H1 (cell line): ENCODE results near the gene KRT37. TPM values are rescaled to one million over a fixed set of nuclear protein-coding genes. Genes with fewer than 3 reads are reported as not detected.

Experiments used
- CTCF ChIA-PET: fragments of 300-600 bp; sonication (Branson Sonifier 250); formaldehyde crosslinking; loops from one replicate; lab custom pipeline; 2021; ENCODE audit not compliant: partially characterized antibody; lab: Charles Lee
- POLR2A ChIA-PET: fragments of 300-600 bp; sonication (Branson Sonifier 250); formaldehyde crosslinking; loops from one replicate; lab custom pipeline; 2021; ENCODE audit warnings: inconsistent platforms; ENCODE audit not compliant: partially characterized antibody; lab: Charles Lee
- DNase-seq, 2 experiments: peaks; one replicate each; pipeline versions ENCODE4 v3.0.0 to v3.0.0-alpha.2; 2010 to 2022; ENCODE audit warnings: low spot score in 2 of 2, low read depth in 1 of 2, mixed read lengths in 1 of 2
- FAIRE-seq: peaks from 2 replicates; lab custom pipeline; 2011; peaks lifted over from hg19 to GRCh38; lab: Jason Lieb, UNC
- H2AFZ ChIP-seq: 2 replicates; pipeline ENCODE4 v1.8.1; 2012; ENCODE audit warnings: low read length, inconsistent platforms
- H2AK5ac ChIP-seq: 2 replicates; pipeline ENCODE4 v1.6.1; 2013; ENCODE audit warnings: low read depth, low read length
- H2BK120ac ChIP-seq: replicated peaks from 2 replicates; pipeline ENCODE3; 2013; ENCODE audit warnings: low read depth, low read length, inconsistent platforms
- H2BK12ac ChIP-seq: 2 replicates; pipeline ENCODE4 v1.6.1; 2013; ENCODE audit warnings: low read depth, low read length
- H2BK15ac ChIP-seq: 2 replicates; pipeline ENCODE4 v1.6.1; 2013; ENCODE audit warnings: low read length
- H2BK20ac ChIP-seq: 2 replicates; pipeline ENCODE4 v1.6.1; 2013; ENCODE audit warnings: low read length
- H2BK5ac ChIP-seq: 2 replicates; pipeline ENCODE4 v1.6.1; 2013; ENCODE audit warnings: low read depth, low read length
- H3K14ac ChIP-seq: 2 replicates; pipeline ENCODE4 v1.6.1; 2013; ENCODE audit warnings: inconsistent platforms; ENCODE audit not compliant: insufficient read length
- H3K18ac ChIP-seq: 2 replicates; pipeline ENCODE4 v1.6.1; 2013; ENCODE audit warnings: low read length; ENCODE audit errors: extremely low read depth
- H3K23ac ChIP-seq: 2 replicates; pipeline ENCODE4 v1.6.1; 2013; ENCODE audit warnings: inconsistent platforms; ENCODE audit not compliant: insufficient read length
- H3K23me2 ChIP-seq: 2 replicates; pipeline ENCODE4 v1.6.1; 2013; ENCODE audit warnings: low read depth, low read length
- H3K27ac ChIP-seq: 2 replicates; pipeline ENCODE4 v1.6.1; 2011; ENCODE audit warnings: low read depth, low read length, inconsistent platforms
- H3K27me3 ChIP-seq, 4 experiments: replicated peaks in 1 of 4; 1 replicate in 1 of 4; 2 replicates in 3 of 4; pipeline versions ENCODE4 v1.6.1 to v1.8.1; 2011 to 2013; ENCODE audit warnings: low read length in 3 of 4, mild to moderate bottlenecking in 3 of 4, inconsistent platforms in 2 of 4, mixed read lengths in 2 of 4, moderate library complexity in 1 of 4; ENCODE audit not compliant: control insufficient read depth in 3 of 4, insufficient read depth in 3 of 4; ENCODE audit errors: extremely low read depth in 1 of 4
- H3K36me3 ChIP-seq, 4 experiments: 2 replicates each; pipeline versions ENCODE4 v1.6.1 to v1.8.1; 2011 to 2013; ENCODE audit warnings: mild to moderate bottlenecking in 4 of 4, low read length in 3 of 4, moderate library complexity in 2 of 4, control low read depth in 1 of 4, inconsistent platforms in 1 of 4; ENCODE audit not compliant: insufficient read depth in 4 of 4, control insufficient read depth in 2 of 4
- H3K4ac ChIP-seq: replicated peaks from 2 replicates; pipeline ENCODE3; 2013; ENCODE audit warnings: low read length, low read depth, mixed read lengths, inconsistent platforms; ENCODE audit not compliant: insufficient read length
- H3K4me1 ChIP-seq, 4 experiments: replicated peaks in 1 of 4; 1 replicate in 1 of 4; 2 replicates in 3 of 4; pipeline versions ENCODE4 v1.6.1 to v1.8.1; 2011 to 2013; ENCODE audit warnings: low read length in 3 of 4, inconsistent platforms in 2 of 4, mixed read lengths in 1 of 4; ENCODE audit not compliant: insufficient read depth in 4 of 4, control insufficient read depth in 3 of 4
- H3K4me2 ChIP-seq, 2 experiments: 2 replicates each; pipeline versions ENCODE4 v1.6.1 to v1.8.1; 2011 to 2013; ENCODE audit warnings: low read depth in 2 of 2, low read length in 2 of 2, control low read depth in 1 of 2, inconsistent platforms in 1 of 2, mild to moderate bottlenecking in 1 of 2; ENCODE audit not compliant: insufficient read depth in 1 of 2
- H3K4me3 ChIP-seq, 4 experiments: fragments of 200-600, 300-600 bp in 1 of 4; sonication (generic), shearing (Covaris generic), sonication (Bioruptor Twin) in 1 of 4; 2 replicates each; pipeline versions ENCODE4 v1.5.1 to v1.8.1; 2011 to 2016; ENCODE audit warnings: low read length in 4 of 4, low read depth in 3 of 4, control low read depth in 2 of 4, inconsistent platforms in 2 of 4, mild to moderate bottlenecking in 2 of 4, mixed read lengths in 1 of 4, moderate library complexity in 1 of 4; ENCODE audit not compliant: insufficient read depth in 2 of 4; ENCODE audit errors: extremely low read depth in 1 of 4
- H3K56ac ChIP-seq: replicated peaks from 2 replicates; pipeline ENCODE3; 2013; ENCODE audit warnings: low read depth, mild to moderate bottlenecking, mixed read lengths, low read length, inconsistent platforms; ENCODE audit not compliant: insufficient read length
- H3K79me1 ChIP-seq: 2 replicates; pipeline ENCODE4 v1.6.1; 2013; ENCODE audit warnings: low read depth, low read length, control low read depth
- H3K79me2 ChIP-seq, 2 experiments: 2 replicates each; pipeline versions ENCODE4 v1.6.1 to v1.8.1; 2012 to 2013; ENCODE audit warnings: low read length in 2 of 2, mild to moderate bottlenecking in 2 of 2, inconsistent platforms in 1 of 2; ENCODE audit not compliant: insufficient read depth in 2 of 2, control insufficient read depth in 1 of 2
- H3K9ac ChIP-seq, 4 experiments: replicated peaks in 1 of 4; 1 replicate in 1 of 4; 2 replicates in 3 of 4; pipeline versions ENCODE4 v1.6.1 to v1.8.1; 2011 to 2013; ENCODE audit warnings: low read depth in 3 of 4, low read length in 3 of 4, control low read depth in 2 of 4, mild to moderate bottlenecking in 2 of 4, moderate library complexity in 2 of 4, inconsistent platforms in 1 of 4; ENCODE audit errors: extremely low read depth in 1 of 4
- H3K9me3 ChIP-seq, 2 experiments: 2 replicates each; pipeline versions ENCODE4 v1.6.1 to v1.8.1; 2012 to 2013; ENCODE audit warnings: mild to moderate bottlenecking in 2 of 2, moderate library complexity in 2 of 2, control low read depth in 1 of 2, inconsistent platforms in 1 of 2, low read depth in 1 of 2, low read length in 1 of 2, mixed read lengths in 1 of 2; ENCODE audit not compliant: insufficient read depth in 2 of 2
- H4K20me1 ChIP-seq, 2 experiments: replicated peaks in 1 of 2; 2 replicates each; pipeline versions ENCODE3 to v1.8.1; 2011 to 2013; ENCODE audit warnings: inconsistent platforms in 2 of 2, low read length in 2 of 2, mild to moderate bottlenecking in 1 of 2; ENCODE audit not compliant: insufficient read depth in 2 of 2, control insufficient read depth in 1 of 2
- H4K5ac ChIP-seq: 2 replicates; pipeline ENCODE4 v1.6.1; 2013; ENCODE audit warnings: low read length, low read depth, mixed read lengths, inconsistent platforms; ENCODE audit not compliant: insufficient read length
- H4K8ac ChIP-seq: 2 replicates; pipeline ENCODE4 v1.8.0; 2013; ENCODE audit warnings: mild to moderate bottlenecking, moderate library complexity, low read length, inconsistent platforms; ENCODE audit not compliant: insufficient read depth; ENCODE audit errors: extremely low read depth
- H4K91ac ChIP-seq: replicated peaks from 2 replicates; pipeline ENCODE3; 2013; ENCODE audit warnings: low read length, mixed read lengths, inconsistent platforms; ENCODE audit not compliant: insufficient read length
- SIX5 ChIP-seq: IDR thresholded peaks from 2 replicates; pipeline ENCODE4 v1.6.1; 2011; ENCODE audit warnings: mild to moderate bottlenecking, low read depth, low read length
- WGBS, 2 experiments: shearing (Covaris generic) in 1 of 2; methylation state at CpG; one replicate each; pipeline versions ENCODE4 v1.1.6 to v1.1.7; 2013 to 2015; ENCODE audit warnings: low lambda C conversion rate in 2 of 2, mixed read lengths in 2 of 2, inconsistent platforms in 1 of 2, low coverage in 1 of 2, missing lambda C conversion rate in 1 of 2; ENCODE audit not compliant: insufficient replicate concordance in 2 of 2, insufficient coverage in 1 of 2, insufficient read length in 1 of 2; ENCODE audit errors: extremely low coverage in 1 of 2, missing lambda C conversion rate in 1 of 2; 5-methylcytosine and 5-hydroxymethylcytosine counted together
- polyA plus RNA-seq, 7 experiments: library from polyadenylated mRNA; depleted of rRNA in 3 of 7; stranded (reverse) in 5 of 7; unstranded in 2 of 7; fragments of >200 nt in 5 of 7; fragments of 200-250 nt in 2 of 7; gene quantifications; 1 replicate in 5 of 7; 2 replicates in 1 of 7; 4 replicates in 1 of 7; pipeline versions ENCODE4 v1.2.1 to v1.2.3, GENCODE V29; 2011 to 2013; ENCODE audit warnings: missing spikeins in 2 of 7, mixed read lengths in 2 of 7
- total RNA-seq: library from RNA; stranded (reverse); fragmentation: NEBNext Ultra II Directional; extraction: Animal tissue kit (Norgen Biotek cat#: 25700); gene quantifications from 2 replicates; pipeline ENCODE4 v1.2.1, GENCODE V29; 2021

The KRT37 gene
- total and polyA plus RNA-seq, 2 of the 8 experiments (the other 6 are each of a cell fraction or from before 2014, with no cell fraction given), result not detected

DNA sequence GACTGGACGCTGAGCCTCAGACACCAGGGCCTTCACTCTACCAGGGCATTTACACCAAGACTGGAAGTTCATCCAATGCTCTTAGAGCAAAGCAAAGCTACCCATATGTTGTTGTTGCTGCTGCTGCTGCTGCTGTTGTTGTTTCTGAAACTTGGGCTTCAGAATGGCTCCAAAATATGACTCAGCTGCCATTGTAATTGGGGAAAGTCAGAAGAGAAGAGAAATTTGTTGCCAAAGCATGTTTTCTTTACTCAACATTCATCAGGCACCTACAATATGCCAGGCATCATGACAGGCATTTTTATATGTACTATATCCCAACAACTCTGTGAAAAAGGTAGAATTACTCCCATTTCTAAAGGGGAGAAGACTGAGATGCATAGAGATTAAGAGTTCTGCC is 30.9 kb upstream of the KRT37 start:
- FAIRE-seq, result no peak
- H3K9ac ChIP-seq, result no peak overlapping the region
- H4K91ac ChIP-seq, result no peak overlapping the region
- DNase-seq, result no peak
- no peak overlapping the region for H4K5ac ChIP-seq
- no peak overlapping the region for H3K23ac ChIP-seq
- H3K79me2 ChIP-seq, result no peaks in the 10 kb centered on the region
- H3K14ac ChIP-seq, result no peak overlapping the region
- H3K18ac ChIP-seq, result no peak overlapping the region
- H2AFZ ChIP-seq, result no peak overlapping the region
- H3K56ac ChIP-seq, result no peak overlapping the region
- no peak overlapping the region for H3K27ac ChIP-seq
- CTCF ChIA-PET, result interaction anchor here (0.7 to 1.7 kb wide), 9 partner anchors 11 to 570 kb away, joined by 3 to 7 read pairs (median 3); no protein-coding TSS in a partner anchor
- no peak overlapping the region for H4K8ac ChIP-seq
- H3K27me3 ChIP-seq, result no peaks in the 10 kb centered on the region
- no peaks in the 10 kb centered on the region; the same call in 1 of the 2 replicates for H3K23me2 ChIP-seq
- H3K4ac ChIP-seq, result no peak overlapping the region
- 88% methylated on average over 1 of the region's 1 CpG; no CpG with 5 or more reads in 1 of the 2 experiments for WGBS, 2 experiments
- no peaks in the 10 kb centered on the region for H3K79me1 ChIP-seq
- TF ChIP-seq SIX5, result no peak
- no peaks in the 10 kb centered on the region for H4K20me1 ChIP-seq
- POLR2A ChIA-PET, result interaction anchor here (0.8 kb wide), 1 partner anchor 14 kb away, joined by 3 read pairs; the partner anchor contains the start of gene KRT38
- no peak overlapping the region for H3K4me3 ChIP-seq
- no peak overlapping the region for H2BK120ac ChIP-seq
- H2BK12ac ChIP-seq, result no peak overlapping the region
- peaks cover 3 to 9% of the 10 kb centered on the region in 2 experiments; a peak in 2 of 4 replicates for H3K9me3 ChIP-seq
- H2BK5ac ChIP-seq, result no peak overlapping the region
- H2BK20ac ChIP-seq, result no peak overlapping the region
- H3K4me2 ChIP-seq, result no peak overlapping the region
- H3K36me3 ChIP-seq, result no peaks in the 10 kb centered on the region
- no peak overlapping the region for H2AK5ac ChIP-seq
- no peak overlapping the region for H2BK15ac ChIP-seq
- H3K4me1 ChIP-seq, result no peaks in the 10 kb centered on the region
